Activated T-cell treated with anti-CD3 and anti-CD28 coated beads for 4 hours (primary cell): Measurements from ENCODE around the gene NDUFA1.
"Not testable (repeated sequence)": the region's sequence is repeated elsewhere in the genome, so short reads cannot be mapped to it uniquely, and the experiment has no call there.

Experiments
- DNase-seq: peaks from one replicate; pipeline ENCODE4 v3.0.0-alpha.2; 2020

Gene NDUFA1

GRCh38 chrX:119916310-119916709 is 44.7 kb downstream of the NDUFA1 start:
- no peak for DNase-seq

- no peak for DNase-seq
Measured at GRCh38 chrX:119917877-119918276, 46.2 kb downstream of the NDUFA1 start.

- no peak for DNase-seq
Measured at GRCh38 chrX:119919835-119920585, 48.4 kb downstream of the NDUFA1 start.

- DNase-seq, result not testable (repeated sequence)
Measured at GRCh38 chrX:119922391-119922790, 50.8 kb downstream of the NDUFA1 start.
